HL-60/S4 treated with phorbol 12-myristate 13-acetate at 8.2 ng/mL for 4 days and 3 days (cell line): Measurements from ENCODE around the gene SLAMF1.
"Not testable (repeated sequence)": the region's sequence is repeated elsewhere in the genome, so short reads cannot be mapped to it uniquely, and the experiment has no call there.

Experiments
- in situ Hi-C: fragments of 300-500 bp; cut with MboI; formaldehyde crosslinking; loops from 2 replicates; pipeline ENCODE4 v1.15.0; 2022; ENCODE audit warnings: low sequenced_read_pairs

SLAMF1 gene

GRCh38 chr1:160666079-160666442, 19.2 kb upstream of the SLAMF1 start:
- in situ Hi-C loops: no loop called here

- in situ Hi-C loops: no loop called here
Observed at GRCh38 chr1:160665330-160666078, 18.7 kb upstream of the SLAMF1 start.

- in situ Hi-C loops: no loop called here
Observed at GRCh38 chr1:160664573-160665051, 17.8 kb upstream of the SLAMF1 start.

- in situ Hi-C loops: no loop called here
Observed at GRCh38 chr1:160662910-160663309, 16.1 kb upstream of the SLAMF1 start.

- in situ Hi-C loops: no loop called here
Observed at GRCh38 chr1:160659566-160659965, 12.7 kb upstream of the SLAMF1 start.

- in situ Hi-C loops: no loop called here
Observed at GRCh38 chr1:160658814-160659193, 12.0 kb upstream of the SLAMF1 start.

GRCh38 chr1:160658162-160658813, 11.4 kb upstream of the SLAMF1 start:
- in situ Hi-C loops: no loop called here

- in situ Hi-C loops: no loop called here
Observed at GRCh38 chr1:160657250-160657781, 10.5 kb upstream of the SLAMF1 start.

GRCh38 chr1:160656737-160657136, 9.9 kb upstream of the SLAMF1 start:
- in situ Hi-C loops: no loop called here

- in situ Hi-C loops: no loop called here
Observed at GRCh38 chr1:160653620-160654016, 6.8 kb upstream of the SLAMF1 start.

- in situ Hi-C loops: no loop called here
Observed at GRCh38 chr1:160652924-160653619, 6.2 kb upstream of the SLAMF1 start.

- in situ Hi-C loops: not testable (repeated sequence)
Observed at GRCh38 chr1:160652065-160652641, 5.3 kb upstream of the SLAMF1 start.

- in situ Hi-C loops: no loop called here
Observed at GRCh38 chr1:160651433-160652064, 4.7 kb upstream of the SLAMF1 start.

GRCh38 chr1:160647329-160647720, 481 bp upstream of the SLAMF1 start:
- in situ Hi-C loops: no loop called here

GRCh38 chr1:160646180-160646579, 664 bp downstream of the SLAMF1 start:
- in situ Hi-C loops: no loop called here

- in situ Hi-C loops: no loop called here
Observed at GRCh38 chr1:160645386-160646130, 1.3 kb downstream of the SLAMF1 start.

GRCh38 chr1:160644399-160644798, 2.4 kb downstream of the SLAMF1 start:
- in situ Hi-C loops: no loop called here

- in situ Hi-C loops: no loop called here
Observed at GRCh38 chr1:160643138-160643537, 3.7 kb downstream of the SLAMF1 start.

- in situ Hi-C loops: no loop called here
Observed at GRCh38 chr1:160642281-160642644, 4.6 kb downstream of the SLAMF1 start.
